Measurements from ENCODE around the gene FGFRL1.

The FGFRL1 gene

DNA sequence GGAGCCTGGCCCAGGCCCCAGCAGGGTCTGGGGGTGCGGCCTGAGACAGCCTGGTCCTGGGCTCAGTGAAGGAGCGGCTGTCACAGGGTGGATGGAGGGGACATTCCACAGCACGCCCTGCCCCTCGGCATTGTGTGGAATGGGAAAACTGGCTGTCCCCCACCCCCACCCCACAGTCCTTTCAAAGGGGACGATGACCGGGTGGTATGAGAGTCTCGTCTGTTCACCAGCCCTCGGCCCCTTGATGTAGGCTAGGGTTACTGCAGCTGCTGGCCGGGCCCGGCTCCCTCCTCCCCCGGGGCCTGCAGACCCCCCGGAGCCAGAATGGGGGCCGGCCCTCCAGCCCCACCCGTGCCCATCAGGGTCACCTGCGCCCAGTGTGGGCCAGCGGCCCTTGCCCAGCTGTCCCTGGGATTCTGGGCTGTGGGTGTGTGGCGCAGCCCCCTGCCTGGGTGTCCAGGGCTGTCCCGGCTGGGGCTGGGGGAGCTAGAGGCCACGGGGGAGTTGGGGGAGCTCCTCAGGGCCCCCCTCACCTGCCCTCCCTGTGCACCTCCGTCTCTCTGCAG is 11.7 kb downstream of the FGFRL1 start:
- no peak for DNase-seq (ENCODE audit: low read depth)

DNA sequence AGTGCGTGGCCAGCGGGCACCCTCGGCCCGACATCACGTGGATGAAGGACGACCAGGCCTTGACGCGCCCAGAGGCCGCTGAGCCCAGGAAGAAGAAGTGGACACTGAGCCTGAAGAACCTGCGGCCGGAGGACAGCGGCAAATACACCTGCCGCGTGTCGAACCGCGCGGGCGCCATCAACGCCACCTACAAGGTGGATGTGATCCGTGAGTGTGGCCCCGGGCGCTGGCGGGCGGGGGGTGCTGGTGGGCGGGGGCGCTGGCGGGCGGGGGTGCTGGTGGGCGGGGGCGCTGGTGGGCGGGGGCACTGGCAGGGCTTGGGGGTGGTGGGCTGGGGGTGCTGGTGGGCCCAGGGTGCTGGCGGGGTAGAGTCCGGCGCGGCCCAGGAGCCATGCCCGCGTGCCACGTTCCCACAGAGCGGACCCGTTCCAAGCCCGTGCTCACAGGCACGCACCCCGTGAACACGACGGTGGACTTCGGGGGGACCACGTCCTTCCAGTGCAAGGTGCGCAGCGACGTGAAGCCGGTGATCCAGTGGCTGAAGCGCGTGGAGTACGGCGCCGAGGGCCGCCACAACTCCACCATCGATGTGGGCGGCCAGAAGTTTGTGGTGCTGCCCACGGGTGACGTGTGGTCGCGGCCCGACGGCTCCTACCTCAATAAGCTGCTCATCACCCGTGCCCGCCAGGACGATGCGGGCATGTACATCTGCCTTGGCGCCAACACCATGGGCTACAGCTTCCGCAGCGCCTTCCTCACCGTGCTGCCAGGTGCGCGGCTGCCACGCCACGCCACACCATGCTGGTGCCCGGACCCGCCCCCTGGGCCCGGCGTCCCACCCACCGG is 12.7 kb downstream of the FGFRL1 start:
- DNase-seq (ENCODE audit: low read depth) = no peak

DNA sequence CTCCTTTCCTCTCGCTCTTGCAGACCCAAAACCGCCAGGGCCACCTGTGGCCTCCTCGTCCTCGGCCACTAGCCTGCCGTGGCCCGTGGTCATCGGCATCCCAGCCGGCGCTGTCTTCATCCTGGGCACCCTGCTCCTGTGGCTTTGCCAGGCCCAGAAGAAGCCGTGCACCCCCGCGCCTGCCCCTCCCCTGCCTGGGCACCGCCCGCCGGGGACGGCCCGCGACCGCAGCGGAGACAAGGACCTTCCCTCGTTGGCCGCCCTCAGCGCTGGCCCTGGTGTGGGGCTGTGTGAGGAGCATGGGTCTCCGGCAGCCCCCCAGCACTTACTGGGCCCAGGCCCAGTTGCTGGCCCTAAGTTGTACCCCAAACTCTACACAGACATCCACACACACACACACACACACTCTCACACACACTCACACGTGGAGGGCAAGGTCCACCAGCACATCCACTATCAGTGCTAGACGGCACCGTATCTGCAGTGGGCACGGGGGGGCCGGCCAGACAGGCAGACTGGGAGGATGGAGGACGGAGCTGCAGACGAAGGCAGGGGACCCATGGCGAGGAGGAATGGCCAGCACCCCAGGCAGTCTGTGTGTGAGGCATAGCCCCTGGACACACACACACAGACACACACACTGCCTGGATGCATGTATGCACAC is 13.6 kb downstream of the FGFRL1 start:
- DNase-seq (ENCODE audit: low read depth) = no peak

DNA sequence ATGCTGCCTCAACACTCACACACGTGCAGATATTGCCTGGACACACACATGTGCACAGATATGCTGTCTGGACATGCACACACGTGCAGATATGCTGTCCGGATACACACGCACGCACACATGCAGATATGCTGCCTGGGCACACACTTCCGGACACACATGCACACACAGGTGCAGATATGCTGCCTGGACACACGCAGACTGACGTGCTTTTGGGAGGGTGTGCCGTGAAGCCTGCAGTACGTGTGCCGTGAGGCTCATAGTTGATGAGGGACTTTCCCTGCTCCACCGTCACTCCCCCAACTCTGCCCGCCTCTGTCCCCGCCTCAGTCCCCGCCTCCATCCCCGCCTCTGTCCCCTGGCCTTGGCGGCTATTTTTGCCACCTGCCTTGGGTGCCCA is 14.7 kb downstream of the FGFRL1 start:
- DNase-seq (ENCODE audit: low read depth) = no peak

DNA sequence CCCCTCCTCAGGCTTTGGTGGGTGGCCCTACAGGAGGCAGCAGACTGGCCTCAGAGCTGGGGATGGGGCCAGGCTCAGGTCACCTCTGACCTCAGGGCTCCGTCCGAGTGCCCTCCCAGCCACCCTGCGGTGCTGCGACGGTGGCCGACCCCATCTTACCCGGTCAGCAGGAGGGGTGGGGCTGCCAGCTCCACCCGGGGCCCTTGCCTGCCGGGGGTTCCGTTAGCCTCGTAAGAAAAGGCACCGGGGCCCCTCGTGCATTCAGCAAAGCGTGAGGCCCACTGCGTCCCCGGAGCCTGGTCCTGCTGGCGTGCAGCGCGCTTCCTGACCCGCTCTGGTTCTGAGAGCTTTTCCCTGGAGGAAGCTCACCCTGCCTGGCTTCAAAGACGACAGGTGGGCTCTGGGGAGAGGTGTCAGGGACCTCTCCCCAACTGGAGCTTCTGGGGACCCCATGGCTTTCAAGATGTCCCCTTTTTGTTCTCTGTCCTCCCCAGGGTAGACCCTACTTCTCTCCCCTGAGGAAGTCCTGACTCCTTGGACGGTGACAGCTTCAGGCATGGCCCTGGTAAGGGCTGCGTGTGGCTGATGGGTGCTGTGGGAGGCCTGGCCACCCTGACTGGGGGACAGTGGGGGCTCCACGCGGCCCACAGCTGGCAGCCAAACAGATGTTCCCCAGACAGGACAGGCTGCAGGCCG is 15.9 kb downstream of the FGFRL1 start:
- no peak for DNase-seq (ENCODE audit: low read depth)

DNA sequence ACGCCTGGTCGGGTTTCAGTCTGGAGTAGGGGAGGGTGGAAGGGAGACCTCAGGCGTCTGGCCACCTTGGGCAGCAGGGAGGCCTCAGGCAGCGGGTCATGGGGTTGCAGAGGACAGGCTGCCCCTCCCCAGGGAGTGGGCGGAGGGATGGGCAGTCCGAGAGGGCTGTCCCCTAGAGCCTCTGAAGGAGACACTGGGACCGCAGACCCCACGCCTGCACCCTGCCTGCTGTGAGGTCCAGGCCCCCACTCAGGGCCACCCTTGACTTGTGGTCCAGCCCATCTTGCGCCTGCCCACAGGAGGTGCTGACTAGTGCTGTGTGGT is 16.5 kb downstream of the FGFRL1 start:
- no peak for DNase-seq (ENCODE audit: low read depth)

DNA sequence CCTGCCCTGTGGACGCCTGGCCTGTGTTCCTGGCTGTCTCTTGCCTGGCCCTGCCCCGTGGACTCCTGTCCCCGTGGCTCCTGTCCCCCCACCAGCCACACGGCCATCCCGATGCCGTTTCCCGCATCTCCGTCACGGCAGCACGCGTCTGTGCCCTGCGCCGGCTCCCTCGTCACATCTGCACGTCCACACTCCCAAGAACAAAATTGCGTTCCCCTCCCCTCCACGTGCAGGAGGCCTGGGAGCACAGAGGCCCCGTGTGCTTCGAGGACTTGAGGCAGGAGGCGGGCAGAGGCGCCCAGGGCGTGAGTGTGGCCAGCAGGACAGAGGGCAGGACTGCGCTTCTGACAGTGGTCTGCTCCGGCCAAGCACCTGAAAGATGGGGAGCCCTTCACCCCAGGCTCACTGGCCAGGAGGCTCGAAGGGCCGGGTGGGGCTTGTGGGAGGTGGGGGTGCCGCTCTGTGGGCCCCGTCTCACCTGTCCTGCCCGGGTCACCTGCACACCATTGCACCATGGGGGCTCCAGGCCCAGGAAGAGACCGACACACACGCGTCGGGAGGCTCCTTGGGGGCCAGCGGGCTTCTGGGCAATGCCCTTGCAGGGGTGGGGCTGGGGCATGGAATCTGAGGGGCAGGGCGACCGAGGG is 17.3 kb downstream of the FGFRL1 start:
- no peak for DNase-seq (ENCODE audit: low read depth)

DNA sequence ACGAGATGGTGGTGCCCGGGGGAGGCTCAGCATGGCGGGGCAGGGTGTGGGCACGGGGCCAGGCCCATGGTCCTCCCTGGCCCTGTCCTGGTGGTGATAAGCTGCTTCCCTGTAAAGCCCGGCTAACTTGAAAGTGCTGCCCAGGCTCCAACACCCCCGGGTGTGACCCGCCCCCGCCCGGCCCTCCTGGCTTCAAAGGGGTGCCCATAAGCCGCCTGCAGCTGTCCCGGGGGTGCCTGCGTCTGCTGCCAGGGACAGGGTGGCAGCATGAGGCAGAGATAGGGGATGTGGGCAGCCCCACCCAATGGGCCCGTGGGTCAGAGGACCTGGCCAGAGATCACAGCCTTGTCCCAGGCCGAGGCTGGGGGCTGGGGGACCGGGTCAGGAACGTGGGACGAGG is 18.1 kb downstream of the FGFRL1 start:
- no peak for DNase-seq (ENCODE audit: low read depth)

DNA sequence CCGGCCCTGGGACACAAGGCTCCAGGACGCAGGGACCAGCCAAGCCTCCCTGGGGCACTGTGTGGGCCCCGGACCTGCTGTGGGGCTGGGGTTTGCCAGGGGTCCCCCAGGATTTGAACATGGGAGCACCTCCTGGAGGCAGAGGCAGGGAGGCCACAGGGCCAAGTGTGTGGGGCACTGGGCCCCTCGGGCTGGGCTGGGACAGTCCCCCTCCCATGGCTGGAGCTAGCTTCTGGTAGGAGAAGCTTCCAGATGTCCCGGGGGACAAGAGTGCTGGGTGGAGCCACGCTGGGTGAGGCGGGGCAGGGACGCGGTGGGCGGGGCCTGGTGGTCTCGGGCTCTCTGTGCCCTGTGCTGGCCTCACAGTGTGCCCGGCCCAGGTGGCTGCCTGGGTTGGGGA is 18.6 kb downstream of the FGFRL1 start:
- no peak for DNase-seq (ENCODE audit: low read depth)

DNA sequence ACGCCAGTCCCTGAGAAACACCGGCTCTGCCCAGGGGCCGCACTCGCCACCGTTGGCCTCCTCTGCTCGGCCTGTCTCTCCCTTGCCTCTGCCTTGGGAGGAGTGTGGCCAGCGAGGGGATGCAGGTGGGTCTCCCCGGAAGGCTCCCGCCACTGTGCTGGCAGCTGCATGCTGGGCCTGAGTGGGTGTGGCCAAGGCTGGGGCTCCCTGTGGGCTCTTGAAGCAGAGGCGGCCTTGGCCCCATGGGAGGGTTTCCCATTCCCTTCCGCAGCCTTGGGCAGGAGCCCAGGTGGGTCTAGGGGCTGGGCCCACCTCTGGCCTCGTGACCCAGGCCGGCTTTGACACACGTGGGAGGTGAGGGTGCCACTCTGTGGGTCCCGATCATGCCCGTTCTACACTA is 19.1 kb downstream of the FGFRL1 start:
- no peak for DNase-seq (ENCODE audit: low read depth)

DNA sequence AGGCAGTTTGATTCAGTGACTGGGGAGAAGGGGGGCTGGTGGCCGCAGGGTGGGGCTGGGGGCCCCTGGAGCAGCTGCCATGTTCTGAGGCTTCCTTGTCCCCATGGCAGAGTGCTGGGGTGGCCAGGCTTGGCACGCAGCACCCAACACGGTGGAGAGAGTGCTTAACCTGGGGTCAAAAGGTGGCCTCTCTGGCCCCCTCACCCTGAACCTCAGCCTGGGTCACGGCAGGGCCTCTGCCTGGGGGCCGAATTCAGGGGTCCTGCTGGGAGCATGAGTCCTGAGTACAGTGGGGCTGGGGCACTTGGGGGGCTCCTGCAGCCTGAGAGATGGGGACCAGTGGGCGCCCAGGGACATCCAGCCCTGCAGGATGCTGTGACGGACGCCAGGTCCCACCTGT is 19.9 kb downstream of the FGFRL1 start:
- DNase-seq (ENCODE audit: low read depth) = no peak

DNA sequence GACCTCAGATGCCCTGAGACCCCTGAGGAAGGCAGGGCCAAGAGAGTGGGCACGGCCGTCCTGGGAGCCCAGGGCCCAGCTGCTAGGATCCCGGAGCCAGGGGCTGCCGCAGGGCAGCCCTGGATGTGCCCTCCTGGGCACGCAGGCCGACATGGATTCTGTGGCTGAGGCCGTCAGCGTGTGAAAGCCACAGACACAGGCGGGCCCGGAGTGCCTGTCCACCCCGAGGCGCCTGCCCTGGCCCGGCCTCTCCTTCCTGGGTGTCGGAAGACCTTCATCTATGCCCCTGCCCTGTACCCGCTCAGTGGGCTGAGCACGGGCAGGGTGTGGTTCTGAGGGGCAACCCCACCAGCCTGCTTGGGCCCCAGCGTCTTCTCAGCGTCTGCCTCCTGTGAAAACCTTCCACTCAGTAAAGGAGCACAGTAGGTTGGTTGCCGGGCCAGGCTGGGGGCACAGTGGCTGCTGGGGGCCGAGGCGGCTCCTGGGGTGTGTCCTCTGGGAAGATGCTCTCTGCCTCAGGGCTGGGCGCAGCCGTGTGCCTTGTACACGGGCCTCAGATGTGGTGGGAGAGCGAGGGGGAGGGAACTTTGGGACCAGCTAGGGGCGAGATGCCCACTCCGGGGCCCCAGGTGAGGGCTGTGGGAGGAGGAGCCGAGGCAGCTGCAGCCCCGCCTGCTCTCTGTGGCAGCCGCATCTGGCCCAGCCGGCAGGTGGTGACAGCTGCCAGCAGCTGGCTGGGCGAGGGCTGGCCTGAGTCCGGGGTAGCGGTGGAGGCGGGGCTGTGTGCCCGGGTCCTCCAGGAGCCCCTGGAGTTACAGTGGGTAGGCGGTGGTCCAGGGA is 20.8 kb downstream of the FGFRL1 start:
- DNase-seq (ENCODE audit: low read depth) = no peak

DNA sequence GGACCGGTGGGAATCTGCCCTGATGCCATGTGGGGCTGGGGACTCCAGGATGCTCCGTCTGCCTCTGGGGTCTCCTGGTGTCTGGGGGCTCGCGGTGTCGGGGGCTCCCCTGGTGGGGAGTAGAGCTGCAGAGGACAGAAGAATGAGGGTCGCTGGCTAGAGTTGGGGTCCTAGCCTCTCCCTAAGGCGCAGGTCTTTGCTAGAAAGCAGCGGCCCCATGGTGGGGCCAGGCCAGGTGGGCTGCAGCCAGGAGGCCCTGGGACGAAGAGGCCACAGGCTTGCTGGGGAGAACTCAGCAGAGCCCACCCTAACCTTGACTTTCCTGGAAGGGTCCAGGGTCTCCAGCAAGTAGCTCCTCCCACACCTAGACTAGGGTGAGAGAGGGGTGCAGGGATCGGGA is 21.4 kb downstream of the FGFRL1 start:
- DNase-seq (ENCODE audit: low read depth) = no peak

DNA sequence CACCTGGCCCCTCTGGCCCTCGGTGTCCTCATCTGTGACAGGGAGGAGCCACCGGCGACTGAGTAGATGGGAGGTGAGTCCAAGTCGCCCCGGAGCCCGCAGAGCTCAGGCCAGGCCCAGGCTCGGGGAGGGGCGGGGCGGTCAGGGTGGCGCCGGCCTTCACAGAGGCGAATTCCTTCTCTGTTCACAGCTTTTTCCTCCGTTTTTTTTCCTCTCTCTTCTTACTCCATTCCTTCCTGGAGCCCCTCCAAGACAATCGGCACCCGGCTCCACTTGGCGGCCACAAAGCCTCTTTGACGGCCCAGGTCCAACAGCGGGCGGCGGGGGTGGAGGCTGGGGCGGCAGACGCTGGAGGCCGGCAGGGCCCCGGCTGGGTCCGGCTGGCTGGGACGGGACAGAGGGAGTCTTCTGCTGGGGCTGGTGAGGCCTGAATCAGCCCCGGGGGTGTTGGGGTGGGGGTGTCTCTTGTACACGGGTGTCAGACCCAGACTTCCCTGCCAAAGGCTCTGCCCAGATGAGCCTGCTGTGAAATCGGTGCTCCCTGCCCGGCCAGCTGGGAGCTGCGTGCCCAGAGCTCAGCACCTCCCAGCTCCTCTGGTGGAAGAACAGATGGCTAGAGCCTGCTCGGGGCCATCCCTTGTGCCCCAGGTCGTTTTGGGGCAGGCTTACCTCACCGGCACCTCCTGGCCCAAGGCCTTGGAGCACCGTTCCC is 22.6 kb downstream of the FGFRL1 start:
- no peak for DNase-seq (ENCODE audit: low read depth)

DNA sequence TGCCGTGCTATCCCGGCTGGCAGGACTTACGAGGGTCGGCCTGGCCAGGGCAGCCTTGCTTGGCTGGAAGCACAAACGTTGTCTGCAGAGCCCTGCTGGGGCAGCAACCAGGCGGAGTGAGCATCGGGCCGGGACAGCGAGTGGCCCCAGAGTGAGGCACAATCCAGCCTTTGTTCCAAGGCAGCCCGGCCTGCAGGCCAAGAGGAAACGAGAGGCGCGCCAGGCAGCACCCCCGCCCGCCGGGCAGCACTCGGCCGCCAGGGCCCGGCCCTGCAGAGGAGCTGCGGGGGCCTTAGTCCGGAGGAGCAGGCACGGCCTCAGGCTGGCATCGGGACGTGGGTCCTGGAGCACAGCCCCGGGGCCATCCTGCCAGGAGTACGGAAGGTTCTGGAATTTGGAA is 24.1 kb downstream of the FGFRL1 start:
- DNase-seq (ENCODE audit: low read depth) = no peak

DNA sequence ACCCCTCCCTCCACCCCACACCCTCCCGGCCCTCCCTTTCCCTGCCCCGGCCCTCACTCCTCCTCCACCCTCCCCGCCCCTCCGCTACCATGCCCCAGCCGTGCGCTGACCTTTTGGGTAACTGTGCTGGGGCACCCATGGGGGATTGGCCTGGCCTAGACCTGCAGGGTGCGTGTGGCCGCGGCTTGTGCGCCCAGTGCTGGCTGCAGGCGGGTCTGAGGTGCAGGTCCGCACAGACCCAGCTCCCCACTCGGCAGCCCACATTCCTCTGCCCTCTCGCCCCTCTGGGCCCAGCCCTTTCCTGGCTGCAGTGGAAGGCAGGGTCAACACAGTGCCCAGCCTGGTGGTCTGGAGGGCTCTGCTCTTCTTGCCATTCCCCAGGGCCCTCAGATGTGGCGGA is 24.7 kb downstream of the FGFRL1 start:
- no peak for DNase-seq (ENCODE audit: low read depth)

DNA sequence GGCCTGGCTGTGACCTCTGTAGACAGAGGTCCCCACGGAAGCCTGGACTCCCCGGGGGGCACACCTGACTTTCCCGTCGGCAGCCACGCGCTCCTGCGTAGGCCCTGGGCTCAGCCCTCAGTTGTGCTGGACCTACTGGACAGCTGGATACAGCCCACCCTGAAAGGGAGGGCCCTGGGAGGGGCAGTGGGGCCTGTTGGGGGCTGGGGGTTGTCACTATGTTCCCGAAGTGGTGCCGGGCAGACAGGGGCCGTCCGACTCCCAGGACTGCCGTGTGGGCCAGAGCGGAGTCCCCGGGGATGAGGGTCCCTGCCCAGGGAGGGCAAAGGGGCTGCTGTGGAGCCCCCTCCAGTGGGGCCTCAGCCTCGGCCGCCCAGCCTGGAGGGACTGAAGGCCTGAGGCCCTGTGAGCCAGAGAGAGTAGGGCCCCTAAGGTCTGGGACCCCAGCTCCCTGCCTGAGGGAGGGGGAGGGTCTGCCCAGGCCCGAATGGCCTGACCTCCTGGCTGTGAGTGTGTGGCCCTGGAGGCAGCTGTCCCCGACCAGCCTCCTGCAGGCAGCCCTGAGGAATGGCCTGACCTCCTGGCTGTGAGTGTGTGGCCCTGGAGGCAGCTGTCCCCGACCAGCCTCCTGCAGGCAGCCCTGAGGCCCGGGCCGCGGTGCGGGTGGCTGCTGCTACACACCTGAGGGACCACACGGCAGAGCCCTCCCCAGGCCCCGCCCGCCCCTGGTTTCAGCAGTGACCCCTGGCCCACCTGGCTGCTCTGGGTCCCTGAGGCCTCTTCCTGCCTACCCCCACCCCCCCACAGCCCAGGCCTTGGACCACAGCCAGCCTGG is 25.8 kb downstream of the FGFRL1 start:
- DNase-seq (ENCODE audit: low read depth) = no peak

DNA sequence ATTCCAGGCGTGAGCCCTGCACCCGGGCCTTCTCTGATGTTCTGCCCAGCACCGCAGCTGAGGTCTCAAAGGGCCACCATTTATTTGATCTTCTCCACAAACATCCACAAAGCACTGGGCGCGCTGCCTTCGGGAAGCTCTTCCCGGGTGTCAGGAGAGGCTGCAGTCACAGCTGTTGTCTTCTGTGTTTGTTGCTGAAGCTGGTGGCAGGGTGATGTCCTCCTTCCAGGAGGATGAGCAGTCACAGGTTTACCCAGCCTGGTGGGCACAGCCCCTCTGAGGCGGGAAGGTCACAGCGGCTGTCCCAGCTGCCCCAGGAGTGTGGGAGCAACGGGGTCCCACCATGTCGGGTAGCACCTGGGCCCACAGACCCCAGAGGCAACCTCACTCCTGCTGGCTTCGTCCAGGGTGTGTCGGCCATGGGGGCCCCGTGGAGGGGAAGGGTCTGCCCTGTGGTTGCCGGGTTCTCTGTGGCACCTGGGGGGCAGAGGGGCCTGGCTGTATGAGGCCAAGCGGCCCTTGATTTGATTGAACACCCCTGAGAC is 27.6 kb downstream of the FGFRL1 start:
- no peak for DNase-seq (ENCODE audit: low read depth)

DNA sequence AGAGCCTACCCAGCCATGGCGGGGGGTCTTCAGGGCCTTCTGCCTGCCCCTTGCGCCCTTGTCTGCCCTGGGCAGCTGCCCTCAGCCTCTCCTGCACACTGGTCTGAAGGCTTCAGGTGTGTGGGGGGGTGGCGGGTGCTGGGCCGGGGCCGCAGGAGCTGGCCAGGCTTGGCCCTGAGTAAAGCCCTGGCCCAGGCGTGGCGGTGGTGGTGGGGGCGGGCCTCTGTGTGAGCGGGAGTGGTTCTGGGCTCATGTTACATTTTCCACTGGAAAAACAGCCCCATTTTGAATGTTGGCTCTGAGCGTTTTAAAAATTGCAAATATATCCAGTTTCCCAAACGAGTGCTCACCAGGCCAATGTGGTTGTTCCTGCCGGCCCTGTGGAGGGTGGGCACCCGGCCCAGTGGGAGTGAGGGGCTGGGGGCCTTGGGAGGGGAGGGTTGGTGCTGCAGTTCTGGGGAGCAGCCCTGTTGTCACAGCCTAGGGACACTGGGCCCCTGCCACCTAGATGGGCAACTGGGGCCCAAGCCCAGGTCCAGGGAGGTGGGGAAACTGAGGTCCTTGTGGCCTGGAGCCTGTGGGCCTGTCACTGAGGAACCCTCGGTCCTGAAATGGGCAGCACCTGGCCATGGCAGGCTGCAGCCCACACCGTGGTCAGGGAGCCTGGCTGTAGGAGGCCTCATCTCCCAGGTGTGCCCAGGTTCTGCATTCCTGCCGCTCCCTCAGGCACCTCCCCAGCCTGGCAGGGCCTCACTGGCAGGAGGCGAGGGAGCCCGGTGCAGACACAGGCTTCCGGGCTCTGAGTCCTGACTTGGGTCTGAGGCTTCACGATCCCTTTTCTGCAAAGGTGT is 28.3 kb downstream of the FGFRL1 start:
- no peak for DNase-seq (ENCODE audit: low read depth)

Measured in non-pigmented ciliary epithelial cell (primary cell).